GM18499 (cell line): ENCODE results near the gene ZNF438.

Source experiments
- ATAC-seq: cut with Tn5 transposase; IDR thresholded peaks from one replicate; pipeline ENCODE4 v1.9.1; 2021; ENCODE audit warnings: moderate number of reproducible peaks; ENCODE audit not compliant: insufficient read depth, unreplicated experiment

Gene ZNF438

GRCh38 chr10:31017534-31018355 lies 13.9 kb downstream of the ZNF438 start:
- no peak for ATAC-seq

DNA sequence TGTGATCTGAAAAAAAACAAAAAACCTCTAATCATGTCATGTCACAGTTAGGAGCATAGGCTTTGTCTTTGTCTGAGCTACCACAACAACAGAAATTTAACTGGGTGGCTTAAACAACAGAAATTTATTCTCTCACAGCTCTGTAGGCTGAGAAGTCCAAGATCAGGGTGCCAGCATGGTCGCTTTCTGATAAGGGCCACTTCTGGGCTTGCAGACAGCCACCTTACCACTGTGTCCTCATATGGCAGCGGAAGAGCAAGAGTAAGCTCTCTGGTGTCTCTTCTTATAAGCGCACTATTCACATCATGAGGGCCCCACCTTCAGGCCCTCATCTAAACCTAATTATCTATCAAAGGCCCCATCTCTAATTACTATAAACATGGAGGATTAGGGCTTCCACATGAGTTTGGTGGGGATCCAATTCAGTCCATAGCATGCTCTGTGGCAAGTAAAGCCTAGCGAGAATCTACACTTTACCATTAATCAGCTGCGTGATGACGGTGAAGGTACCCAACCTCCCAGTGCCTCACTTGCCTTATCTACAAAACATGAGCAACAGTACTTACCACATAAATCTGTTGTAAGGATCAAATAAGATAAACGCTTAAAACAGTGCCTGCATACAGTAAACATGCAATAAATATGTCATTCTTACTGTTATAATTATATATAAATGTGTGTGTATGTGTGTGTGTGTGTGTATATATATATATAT lies 17.3 kb downstream of the ZNF438 start:
- ATAC-seq, result no peak

DNA sequence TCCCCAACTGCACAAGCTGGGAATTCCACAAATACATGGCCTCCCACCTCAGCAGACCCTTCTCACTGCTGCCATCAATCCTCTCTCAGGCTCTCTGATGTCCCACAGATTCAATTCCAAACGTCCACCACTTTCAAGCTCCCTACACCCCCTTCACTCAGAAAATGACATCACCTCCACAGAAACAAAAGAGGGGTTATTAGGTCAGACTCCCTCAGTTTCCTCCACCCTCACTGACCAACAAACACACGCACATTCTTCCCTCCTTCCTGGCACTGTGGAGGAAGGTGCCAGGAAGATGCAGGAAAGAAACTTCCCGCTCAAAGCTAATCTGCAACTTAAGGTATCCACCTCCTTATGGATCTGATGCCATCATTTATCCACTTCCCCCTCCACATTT lies 18.3 kb downstream of the ZNF438 start:
- no peak for ATAC-seq

GRCh38 chr10:31011665-31012022 lies 20.0 kb downstream of the ZNF438 start:
- ATAC-seq, result no peak

DNA sequence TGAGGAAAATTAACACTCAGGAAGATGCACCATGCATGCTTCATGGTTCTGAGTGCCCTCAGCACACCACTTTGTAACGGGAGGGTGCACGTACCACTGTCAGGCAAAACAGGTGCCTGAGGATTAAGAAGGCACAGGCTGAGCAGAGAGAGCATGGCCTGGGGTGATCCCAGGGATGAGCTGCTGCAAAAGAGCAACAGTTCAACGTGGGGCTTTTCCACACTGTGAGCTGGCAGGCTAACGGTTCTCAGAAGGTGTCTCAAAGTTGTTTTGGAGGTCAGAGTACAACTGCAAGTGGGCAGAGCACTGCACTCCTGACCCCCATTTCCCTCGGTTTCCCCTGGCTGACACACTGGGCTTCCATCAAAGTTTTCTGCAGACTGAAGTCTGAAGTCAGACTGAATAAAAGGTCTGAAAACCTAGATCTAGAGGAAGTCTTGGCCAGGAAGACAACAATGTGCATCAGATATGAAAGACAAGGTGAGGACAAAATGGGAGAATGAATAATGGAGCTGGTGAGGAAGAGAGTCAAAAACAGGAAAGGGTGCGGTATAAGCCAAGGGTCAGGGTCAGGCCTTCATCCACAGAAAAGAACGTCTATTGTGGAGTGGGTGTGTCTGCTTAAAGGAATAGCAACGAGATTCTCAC lies 20.5 kb downstream of the ZNF438 start:
- no peak for ATAC-seq

GRCh38 chr10:31010062-31010461 lies 21.6 kb downstream of the ZNF438 start:
- no peak for ATAC-seq

- no peak for ATAC-seq
These were observed 25.8 kb downstream of the ZNF438 start for GRCh38 chr10:31005895-31006294.

GRCh38 chr10:31004611-31005193 lies 27.0 kb downstream of the ZNF438 start:
- ATAC-seq, result no peak

- no peak for ATAC-seq
These were observed 29.9 kb downstream of the ZNF438 start for GRCh38 chr10:31001740-31002139.

DNA sequence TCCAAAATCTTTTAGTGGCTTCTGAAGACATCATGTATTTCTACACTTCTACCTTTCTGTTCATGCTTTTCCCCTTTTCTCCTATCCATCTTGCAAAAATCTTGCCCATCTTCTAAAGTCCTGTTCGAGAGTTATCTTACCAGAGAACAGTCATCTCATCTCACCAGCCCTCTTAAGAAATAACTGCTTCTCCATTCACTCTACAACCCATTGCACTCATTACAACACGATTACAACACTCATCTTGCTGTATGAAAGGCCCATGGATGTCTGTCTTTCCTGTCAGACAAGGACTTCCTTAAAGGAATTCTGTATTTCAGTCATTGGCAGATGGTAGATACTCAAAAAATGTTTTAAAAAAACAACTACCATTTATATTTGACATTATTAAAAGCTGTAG lies 30.8 kb downstream of the ZNF438 start:
- no peak for ATAC-seq

DNA sequence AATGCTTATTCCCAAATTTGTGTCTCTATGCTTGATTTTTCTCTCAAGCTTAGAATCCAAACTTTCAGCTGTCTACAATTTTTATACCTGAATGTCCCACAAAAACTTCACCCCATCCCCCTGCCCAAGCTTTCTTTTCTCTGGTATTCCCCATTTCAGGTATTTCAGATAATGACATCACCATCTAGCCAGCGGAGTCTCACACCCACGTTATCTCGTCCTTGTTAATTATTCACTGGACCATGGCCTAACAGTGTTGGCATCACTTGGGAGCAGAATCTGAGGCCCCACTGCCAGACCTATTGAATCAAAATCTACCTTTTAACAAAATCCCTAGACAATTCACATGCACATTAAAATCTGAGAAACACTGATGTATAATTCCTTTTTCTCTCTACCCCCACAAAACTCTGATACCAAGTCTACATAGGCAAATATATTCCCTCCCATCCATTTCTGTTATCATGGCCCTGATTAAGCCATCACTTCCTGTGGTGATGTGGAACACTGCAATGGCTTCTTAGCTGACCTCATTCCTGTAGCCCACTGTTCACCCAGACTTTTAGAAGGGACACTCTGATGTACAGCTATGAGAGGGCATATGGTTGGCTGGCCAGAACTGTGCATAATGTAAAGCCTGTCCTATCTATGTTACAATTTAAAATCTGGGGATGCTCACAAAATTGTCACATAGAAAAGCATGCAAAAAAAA lies 31.4 kb downstream of the ZNF438 start:
- no peak for ATAC-seq

- no peak for ATAC-seq
These were observed 32.5 kb downstream of the ZNF438 start for GRCh38 chr10:30999070-30999712.

DNA sequence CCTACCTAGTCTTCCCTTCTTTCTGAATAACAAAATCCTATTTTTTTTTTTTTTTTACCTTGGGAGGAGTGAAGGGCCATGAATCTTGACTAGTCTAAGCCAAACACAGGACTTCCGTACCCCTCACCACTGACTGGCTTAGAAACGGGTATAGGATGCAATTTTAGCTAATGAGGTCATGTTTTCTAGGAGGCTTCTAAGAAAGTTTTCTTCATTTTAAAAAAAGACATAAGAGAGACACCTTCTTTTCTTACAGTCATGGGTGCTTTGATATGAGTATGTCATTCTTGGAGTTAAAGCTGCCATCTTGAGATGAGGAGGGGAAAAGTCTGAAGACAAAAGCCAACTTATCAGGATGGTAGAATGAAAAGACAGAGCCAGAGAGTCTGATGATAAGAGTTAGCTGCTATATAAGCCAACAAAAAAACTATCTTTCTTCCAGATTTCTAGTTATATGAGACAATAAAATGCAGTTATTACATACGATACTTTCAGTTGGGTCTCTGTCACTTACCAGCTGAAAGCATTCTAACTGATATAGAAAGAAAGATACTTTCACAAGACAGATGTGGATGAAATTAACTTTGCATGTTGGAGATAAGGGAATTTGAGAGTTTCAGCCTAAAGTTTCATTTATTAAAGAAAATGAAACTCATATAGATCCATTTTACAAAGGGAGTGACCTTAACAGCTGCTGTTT lies 34.0 kb downstream of the ZNF438 start:
- no peak for ATAC-seq

DNA sequence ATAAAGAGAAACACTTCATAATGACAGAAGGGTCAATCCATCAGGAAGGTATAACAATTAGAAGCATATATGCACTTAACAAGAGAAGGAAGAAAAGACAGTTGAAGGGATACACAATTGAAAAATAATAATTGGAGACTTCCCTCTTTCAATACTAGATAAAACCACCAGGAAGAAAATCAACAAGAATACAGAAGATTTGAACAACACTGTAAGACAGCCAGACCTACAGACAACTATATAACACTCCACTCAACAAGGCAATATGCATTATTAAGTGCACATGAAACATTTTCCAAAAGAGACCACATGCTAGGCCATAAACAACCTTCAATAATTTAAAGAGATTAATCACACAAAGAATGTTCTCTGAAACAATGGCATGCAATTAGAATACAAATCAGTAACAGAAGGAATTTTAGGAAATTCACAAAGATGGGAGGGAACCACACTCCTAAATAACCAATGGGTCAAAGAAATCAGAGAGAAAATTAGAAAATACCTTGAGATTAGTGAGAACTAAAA lies 35.1 kb downstream of the ZNF438 start:
- ATAC-seq, result no peak

DNA sequence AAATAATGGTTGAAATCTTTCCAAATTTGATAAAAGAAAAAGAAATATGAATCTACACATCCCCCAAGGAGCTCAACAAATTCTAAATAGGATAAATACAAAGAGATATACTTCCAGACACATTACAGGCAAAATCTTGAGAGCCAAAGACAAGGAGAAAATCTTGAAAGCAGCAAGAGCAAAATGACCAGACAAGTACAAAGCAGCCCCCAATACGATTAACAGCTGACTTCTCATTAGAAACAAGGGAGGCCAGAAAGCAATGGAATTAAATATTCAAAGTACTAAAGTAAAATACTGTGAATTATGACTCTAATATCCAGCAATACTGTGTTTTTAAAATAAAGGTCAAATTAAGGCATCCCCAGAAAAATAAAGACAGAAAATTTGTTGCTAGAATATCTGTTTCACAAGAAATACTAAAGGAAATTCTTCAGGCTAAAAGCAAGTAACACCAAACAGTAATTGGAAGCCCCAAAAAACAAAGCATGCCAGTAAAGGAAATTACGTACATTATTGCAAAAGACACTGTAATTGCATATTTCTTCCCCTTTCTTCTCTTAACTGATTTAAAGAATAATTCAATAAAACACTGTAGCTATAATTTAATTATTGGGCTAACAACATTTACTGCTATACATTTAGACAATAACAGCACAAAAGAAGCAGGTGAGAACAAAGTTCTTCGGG lies 36.4 kb downstream of the ZNF438 start:
- no peak for ATAC-seq

GRCh38 chr10:30993155-30993554 lies 38.5 kb downstream of the ZNF438 start:
- ATAC-seq, result no peak

GRCh38 chr10:30992681-30993080 lies 39.0 kb downstream of the ZNF438 start:
- no peak for ATAC-seq

DNA sequence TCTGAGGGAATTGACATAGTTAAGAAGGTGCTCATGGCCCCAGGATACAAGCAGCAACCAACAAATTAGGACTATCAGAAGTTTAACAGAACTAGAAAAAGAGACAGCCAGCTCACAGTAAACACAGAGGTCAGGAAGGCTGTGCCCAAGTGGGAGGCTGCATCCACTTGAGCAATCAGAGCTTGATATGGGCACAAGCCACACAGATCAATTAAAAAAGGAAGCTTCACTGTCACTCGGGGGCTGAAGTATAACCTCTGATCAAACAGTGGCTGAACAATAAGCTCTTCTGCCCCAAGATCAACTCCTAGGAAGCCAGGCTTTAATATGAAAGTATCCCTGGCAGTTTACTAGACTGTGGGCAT lies 40.0 kb downstream of the ZNF438 start:
- no peak for ATAC-seq
